GM12874 (cell line): ENCODE measurements around the gene DAPK2.

Experiments used
- TF ChIP-seq, protein P1 (sequence below): IDR thresholded peaks from 2 replicates; pipeline ENCODE4 v1.5.1; 2011; ENCODE audit warnings: low read depth, mild to moderate bottlenecking, control low read depth, low read length, moderate library complexity; ENCODE audit not compliant: insufficient read depth

DAPK2 gene

DNA sequence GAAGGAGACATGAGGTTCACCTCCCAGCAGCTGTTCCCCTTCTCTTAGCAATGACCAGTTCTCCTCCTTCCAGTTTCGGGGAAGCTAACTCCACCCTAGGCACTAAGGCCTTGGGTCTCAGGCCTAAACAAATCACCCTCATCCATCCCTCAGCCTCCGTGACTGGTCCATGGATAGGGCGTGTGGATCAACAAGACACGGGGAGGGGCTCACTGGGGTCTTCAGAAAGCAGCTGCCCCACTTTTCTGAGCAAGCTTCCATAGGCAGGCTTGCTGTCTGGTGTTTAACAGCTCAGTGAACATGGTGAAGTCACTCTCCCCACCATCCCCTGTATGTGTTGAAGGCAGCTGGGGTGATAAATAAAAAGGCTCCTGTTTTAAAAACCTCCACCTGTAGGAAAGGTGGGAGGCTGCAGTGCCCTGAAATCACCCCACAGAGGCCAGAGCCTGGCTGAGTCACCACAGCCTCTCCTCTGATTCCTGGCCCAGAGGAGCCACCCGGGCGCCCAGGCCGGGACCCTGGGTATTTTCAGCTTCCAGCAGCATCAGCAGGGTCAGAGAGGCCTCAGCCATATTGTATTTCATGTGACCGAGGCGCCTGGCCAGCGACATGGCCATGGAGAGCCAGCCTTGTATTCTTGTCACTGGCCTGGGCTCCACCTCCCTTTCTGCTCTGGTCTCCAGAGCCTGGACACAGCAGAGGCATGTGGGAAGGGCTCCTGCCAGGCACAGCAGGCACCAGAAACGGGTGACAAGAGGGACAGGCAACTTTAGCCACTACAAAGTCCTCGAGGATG, 152.2 kb downstream of the DAPK2 start:
- TF ChIP-seq, protein P1, sequence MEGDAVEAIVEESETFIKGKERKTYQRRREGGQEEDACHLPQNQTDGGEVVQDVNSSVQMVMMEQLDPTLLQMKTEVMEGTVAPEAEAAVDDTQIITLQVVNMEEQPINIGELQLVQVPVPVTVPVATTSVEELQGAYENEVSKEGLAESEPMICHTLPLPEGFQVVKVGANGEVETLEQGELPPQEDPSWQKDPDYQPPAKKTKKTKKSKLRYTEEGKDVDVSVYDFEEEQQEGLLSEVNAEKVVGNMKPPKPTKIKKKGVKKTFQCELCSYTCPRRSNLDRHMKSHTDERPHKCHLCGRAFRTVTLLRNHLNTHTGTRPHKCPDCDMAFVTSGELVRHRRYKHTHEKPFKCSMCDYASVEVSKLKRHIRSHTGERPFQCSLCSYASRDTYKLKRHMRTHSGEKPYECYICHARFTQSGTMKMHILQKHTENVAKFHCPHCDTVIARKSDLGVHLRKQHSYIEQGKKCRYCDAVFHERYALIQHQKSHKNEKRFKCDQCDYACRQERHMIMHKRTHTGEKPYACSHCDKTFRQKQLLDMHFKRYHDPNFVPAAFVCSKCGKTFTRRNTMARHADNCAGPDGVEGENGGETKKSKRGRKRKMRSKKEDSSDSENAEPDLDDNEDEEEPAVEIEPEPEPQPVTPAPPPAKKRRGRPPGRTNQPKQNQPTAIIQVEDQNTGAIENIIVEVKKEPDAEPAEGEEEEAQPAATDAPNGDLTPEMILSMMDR = no peak

DNA sequence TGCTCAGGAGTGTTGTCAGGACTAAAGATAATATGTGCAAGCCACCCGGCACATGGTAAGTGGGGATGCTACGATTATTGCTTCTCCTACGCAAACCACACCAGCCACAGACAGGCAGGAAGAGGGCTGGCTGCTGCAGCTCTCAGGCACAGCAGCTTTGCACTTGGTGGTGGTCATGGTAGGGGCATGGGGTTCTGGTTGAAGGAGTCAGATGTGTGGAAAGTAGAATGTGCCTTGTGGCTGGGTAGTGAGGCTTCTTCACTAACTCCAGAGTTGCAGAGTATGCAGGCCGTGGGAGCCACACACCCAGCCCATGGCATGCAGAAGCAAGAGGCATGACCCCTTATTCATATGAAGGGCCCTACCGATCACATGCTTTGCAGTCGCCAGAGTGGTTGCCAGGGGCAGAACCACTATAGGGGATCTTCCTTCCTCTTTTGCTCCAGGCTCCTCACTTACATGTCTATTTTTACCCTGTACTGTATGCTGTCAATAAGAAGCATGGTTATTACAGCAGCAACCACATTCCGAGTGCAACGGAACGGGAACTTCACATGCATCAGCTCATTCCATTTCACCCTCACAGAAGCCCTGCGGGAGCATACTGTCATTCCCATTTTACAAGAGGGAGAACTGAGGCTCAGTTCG, 153.4 kb downstream of the DAPK2 start:
- TF ChIP-seq, protein P1 = no peak

DNA sequence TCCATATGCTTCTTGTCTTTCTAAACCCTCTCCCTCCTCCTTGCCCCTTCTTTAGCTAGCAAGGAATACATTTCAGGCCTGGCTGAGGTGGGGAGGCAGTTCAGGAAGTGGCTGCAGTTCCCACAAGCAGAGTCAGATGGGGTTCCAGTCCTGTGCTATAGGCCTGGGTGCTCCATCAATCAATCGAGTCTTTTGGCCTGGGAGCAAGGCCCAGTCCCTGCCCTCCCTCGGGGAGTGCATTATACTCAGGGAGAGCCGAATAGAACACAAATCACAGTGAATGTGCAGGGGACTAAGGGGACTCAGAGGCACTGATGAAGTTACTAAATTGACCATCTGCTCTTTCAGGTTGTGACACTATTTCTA, 154.5 kb downstream of the DAPK2 start:
- TF ChIP-seq, protein P1 = no peak

DNA sequence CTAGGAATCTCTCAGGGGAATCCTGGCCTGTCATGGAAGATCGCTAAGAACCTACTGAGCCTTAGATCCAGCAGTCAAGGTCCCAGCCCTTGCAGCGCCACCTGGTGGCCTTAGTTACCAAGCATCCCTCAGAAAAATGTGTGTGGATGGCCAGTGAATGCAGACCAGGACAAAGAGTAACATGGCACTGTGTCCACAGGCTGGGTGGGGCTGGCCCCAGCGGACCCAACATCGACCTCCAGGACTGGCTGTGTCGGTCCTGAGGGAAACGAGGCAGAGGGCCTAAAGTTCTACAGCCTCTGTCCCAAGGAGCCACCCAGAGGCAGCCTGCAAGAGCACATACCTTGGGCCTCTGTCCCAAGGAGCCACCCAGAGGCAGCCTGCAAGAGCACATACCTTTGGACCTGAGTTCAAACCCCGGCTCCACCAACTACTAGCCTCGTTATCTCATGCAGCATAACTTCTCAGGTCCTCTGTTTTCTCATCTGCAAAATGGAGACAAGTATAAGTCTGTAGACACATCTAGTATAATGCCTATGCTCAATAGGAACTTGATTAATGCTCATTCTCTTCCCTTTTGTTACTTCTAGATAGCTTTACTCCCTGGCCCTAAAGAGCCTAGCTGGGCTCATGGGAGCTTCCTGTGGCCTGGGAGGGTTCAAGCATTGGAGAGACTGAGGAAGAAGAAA, 155.1 kb downstream of the DAPK2 start:
- TF ChIP-seq, protein P1 = peak; percentile 78

DNA sequence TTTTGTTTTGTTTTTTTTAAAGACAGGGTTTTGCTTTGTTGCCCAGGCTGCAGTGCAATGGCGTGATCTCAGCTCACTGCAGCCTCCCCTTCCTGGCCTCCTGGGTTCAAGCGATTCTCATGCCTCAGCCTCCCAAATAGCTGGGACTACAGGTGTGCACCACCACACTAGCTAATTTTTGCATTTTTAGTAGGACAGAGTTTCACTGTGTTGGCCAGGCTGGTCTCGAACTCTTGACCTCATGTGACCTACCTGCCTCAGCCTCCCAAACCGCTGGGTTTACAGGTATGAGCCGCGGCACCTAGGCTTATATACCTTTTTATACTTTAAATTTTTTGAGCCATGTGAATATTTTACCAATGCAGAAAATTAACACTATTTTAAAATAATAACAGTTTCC, 155.7 kb downstream of the DAPK2 start:
- TF ChIP-seq, protein P1 = no peak

DNA sequence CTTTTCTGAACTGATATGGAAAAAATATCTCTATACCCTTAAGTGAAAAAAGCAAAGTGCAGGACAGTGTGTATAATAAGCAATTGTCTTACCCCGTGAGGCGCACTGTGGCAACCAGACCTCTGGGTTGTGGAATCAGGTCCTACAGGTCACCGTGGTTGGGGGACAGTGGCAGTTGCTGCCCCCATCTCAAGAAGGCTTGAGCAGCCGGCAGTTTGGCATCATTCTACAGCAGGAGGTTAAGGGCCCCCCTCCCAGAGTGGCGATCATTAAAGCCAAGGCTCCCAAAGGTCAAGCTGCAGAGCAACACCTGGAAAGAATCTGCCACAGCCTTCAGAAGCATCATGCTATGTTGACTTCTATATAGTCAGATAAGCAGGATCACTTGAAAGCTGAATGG, 156.5 kb downstream of the DAPK2 start:
- TF ChIP-seq, protein P1 = no peak

DNA sequence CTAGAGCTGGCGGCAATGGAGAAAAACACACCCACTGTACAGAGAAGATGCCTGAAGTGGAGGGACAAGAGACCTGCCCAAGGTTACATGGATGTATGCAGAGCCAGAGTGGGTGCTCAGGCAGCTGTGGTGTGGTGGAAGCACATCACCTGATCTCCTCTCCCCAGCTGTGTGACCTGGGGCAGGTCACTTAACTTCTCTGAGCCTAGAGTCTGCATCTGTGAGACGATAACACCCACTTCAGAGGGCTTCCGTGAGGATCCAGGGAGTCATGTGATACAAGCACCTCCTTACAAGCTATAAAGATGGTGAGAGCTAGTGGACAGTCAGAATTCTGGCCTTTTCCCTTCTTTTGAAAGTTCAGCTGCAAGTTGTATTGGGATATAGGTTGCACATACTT, 157.5 kb downstream of the DAPK2 start:
- TF ChIP-seq, protein P1 = no peak
